Activated CD4-positive, alpha-beta T cell treated with anti-CD3 and anti-CD28 coated beads for 36 hours (primary cell): ENCODE data around the gene UGT1A7. TPM values are rescaled to one million over a fixed set of nuclear protein-coding genes. Genes with fewer than 3 reads are reported as not detected.

ENCODE experiments used
- ATAC-seq: fragments of 200-7000 bp; cut with Tn5 transposase; one replicate; pipeline ENCODE4 v1.10.0; 2021; ENCODE audit warnings: mild to moderate bottlenecking, moderate library complexity
- CTCF ChIA-PET: fragments of 350-600 bp; sonication (Branson Sonifier 250); formaldehyde crosslinking; loops from one replicate; lab custom pipeline; 2021; ENCODE audit warnings: antibody characterized with exemption; lab: Charles Lee
- POLR2A ChIA-PET: fragments of 350-600 bp; sonication (Branson Sonifier 250); formaldehyde crosslinking; loops from one replicate; lab custom pipeline; 2021; ENCODE audit warnings: antibody characterized with exemption, inconsistent platforms; lab: Charles Lee
- DNase-seq: peaks from one replicate; pipeline ENCODE4 v3.0.0-alpha.2; 2020
- H3K27ac Mint-ChIP-seq: one replicate; pipeline ENCODE4 v1.8.0; 2021; ENCODE audit warnings: mixed read lengths
- H3K27me3 Mint-ChIP-seq: one replicate; pipeline ENCODE4 v1.8.0; 2021; ENCODE audit warnings: mixed read lengths
- H3K36me3 Mint-ChIP-seq: one replicate; pipeline ENCODE4 v1.8.0; 2021; ENCODE audit warnings: low read depth, mixed read lengths
- H3K4me1 Mint-ChIP-seq: one replicate; pipeline ENCODE4 v1.8.0; 2021; ENCODE audit warnings: mixed read lengths
- H3K4me3 Mint-ChIP-seq: one replicate; pipeline ENCODE4 v1.8.0; 2021; ENCODE audit warnings: mild to moderate bottlenecking, moderate library complexity, mixed read lengths
- H3K9me3 Mint-ChIP-seq: one replicate; pipeline ENCODE4 v1.8.0; 2021; ENCODE audit warnings: low read depth, mixed read lengths
- intact Hi-C, 2 experiments: fragments of 100-400 bp; cut with DNase I in 1 of 2; cut with micrococcal nuclease in 1 of 2; formaldehyde crosslinking; loops; one replicate each; pipeline versions ENCODE4 v1.14.2 to v1.15.1; 2022 to 2024; cut with DNase I, micrococcal nuclease
- total RNA-seq, 2 experiments: library from RNA; stranded (reverse); gene quantifications; one replicate each; pipeline ENCODE4 v1.2.3, GENCODE V29; 2021

The UGT1A7 gene
- total RNA-seq, 2 experiments from 2014 or later, result not detected

GRCh38 chr2:233768076-233768475 lies 86.4 kb downstream of the UGT1A7 start:
- Mint-ChIP-seq H3K4me1 (no peaks in the 10 kb centered on the region), H3K9me3 (no peaks in the 10 kb centered on the region), H3K27ac (no peak overlapping the region), H3K27me3 (peaks cover 20% of the 10 kb centered on the region), H3K36me3 (no peaks in the 10 kb centered on the region), H3K4me3 (no peak overlapping the region)
- ATAC-seq, result no peak
- intact Hi-C loops, result no loop called here
- DNase-seq, result no peak
- ChIA-PET CTCF (no interaction called here), POLR2A (no interaction called here)

DNA sequence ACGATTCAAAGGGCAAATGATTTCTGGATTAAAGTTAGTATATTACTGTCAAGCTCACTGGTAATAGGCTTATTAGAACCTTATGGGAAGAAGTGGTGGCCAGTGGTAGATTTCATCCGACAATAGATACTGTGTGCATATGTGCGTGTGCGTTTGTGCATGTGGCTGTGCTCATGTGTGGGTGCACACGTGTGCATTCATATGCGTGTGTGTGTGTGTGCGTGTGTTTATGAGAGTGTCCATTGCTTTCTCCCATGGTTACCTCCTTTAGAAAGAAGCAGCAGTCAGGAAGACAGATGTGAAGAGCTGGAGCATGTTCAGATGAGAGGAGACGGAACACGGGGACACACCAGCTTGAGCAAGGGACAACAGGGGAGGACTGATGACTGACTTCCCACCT lies 87.6 kb downstream of the UGT1A7 start:
- DNase-seq (no peak), ATAC-seq (no peak)
- intact Hi-C loops, result no loop called here
- H3K27ac Mint-ChIP-seq, result no peak overlapping the region
- no peak overlapping the region for H3K4me3 Mint-ChIP-seq
- ChIA-PET CTCF (no interaction called here), POLR2A (no interaction called here)
- no peaks in the 10 kb centered on the region for H3K36me3 Mint-ChIP-seq
- H3K4me1 Mint-ChIP-seq, result no peaks in the 10 kb centered on the region
- no peaks in the 10 kb centered on the region for H3K9me3 Mint-ChIP-seq
- peaks cover 14% of the 10 kb centered on the region for H3K27me3 Mint-ChIP-seq

DNA sequence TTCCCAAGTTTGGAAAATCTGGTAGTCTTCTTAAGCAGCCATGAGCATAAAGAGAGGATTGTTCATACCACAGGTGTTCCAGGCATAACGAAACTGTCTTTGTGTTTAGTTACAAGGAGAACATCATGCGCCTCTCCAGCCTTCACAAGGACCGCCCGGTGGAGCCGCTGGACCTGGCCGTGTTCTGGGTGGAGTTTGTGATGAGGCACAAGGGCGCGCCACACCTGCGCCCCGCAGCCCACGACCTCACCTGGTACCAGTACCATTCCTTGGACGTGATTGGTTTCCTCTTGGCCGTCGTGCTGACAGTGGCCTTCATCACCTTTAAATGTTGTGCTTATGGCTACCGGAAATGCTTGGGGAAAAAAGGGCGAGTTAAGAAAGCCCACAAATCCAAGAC lies 90.5 kb downstream of the UGT1A7 start:
- ATAC-seq (no peak), DNase-seq (no peak)
- CTCF ChIA-PET, result no interaction called here
- intact Hi-C loops, result no loop called here
- no peak overlapping the region for H3K27ac Mint-ChIP-seq
- no peaks in the 10 kb centered on the region for H3K4me1 Mint-ChIP-seq
- no peaks in the 10 kb centered on the region for H3K36me3 Mint-ChIP-seq
- H3K27me3 Mint-ChIP-seq, result peaks cover 8% of the 10 kb centered on the region
- peaks cover 14% of the 10 kb centered on the region for H3K9me3 Mint-ChIP-seq
- POLR2A ChIA-PET, result no interaction called here
- H3K4me3 Mint-ChIP-seq, result no peak overlapping the region

DNA sequence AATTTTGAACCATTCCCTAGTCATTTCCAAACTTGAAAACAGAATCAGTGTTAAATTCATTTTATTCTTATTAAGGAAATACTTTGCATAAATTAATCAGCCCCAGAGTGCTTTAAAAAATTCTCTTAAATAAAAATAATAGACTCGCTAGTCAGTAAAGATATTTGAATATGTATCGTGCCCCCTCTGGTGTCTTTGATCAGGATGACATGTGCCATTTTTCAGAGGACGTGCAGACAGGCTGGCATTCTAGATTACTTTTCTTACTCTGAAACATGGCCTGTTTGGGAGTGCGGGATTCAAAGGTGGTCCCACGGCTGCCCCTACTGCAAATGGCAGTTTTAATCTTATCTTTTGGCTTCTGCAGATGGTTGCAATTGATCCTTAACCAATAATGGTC lies 90.9 kb downstream of the UGT1A7 start:
- H3K27me3 Mint-ChIP-seq, result peaks cover 9% of the 10 kb centered on the region
- no peak for ATAC-seq
- intact Hi-C loops, result no loop called here
- H3K9me3 Mint-ChIP-seq, result peaks cover 14% of the 10 kb centered on the region
- ChIA-PET POLR2A (no interaction called here), CTCF (no interaction called here)
- no peak overlapping the region for H3K4me3 Mint-ChIP-seq
- no peak for DNase-seq
- H3K4me1 Mint-ChIP-seq, result no peaks in the 10 kb centered on the region
- H3K27ac Mint-ChIP-seq, result no peak overlapping the region
- H3K36me3 Mint-ChIP-seq, result no peaks in the 10 kb centered on the region

DNA sequence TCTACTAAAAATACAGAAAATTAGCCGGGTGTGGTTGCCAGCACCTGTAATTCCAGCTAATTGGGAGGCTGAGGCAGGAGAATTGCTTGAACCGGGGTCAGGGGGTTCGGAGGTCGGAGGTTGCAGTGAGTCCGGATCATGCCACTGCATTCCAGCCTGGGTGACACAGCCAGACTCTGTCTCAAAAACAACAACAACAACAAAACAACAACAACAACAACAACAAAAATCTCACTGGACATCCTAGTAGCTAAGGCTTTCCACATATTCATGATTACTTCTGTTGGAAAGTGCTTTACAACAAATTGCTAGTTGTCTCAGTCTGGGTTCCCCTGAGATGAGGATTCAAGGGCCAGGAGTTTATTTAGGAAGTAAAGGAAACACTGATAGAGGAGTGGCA lies 92.2 kb downstream of the UGT1A7 start:
- Mint-ChIP-seq H3K36me3 (no peaks in the 10 kb centered on the region), H3K27me3 (peaks cover 12% of the 10 kb centered on the region), H3K4me3 (no peak overlapping the region), H3K4me1 (no peaks in the 10 kb centered on the region), H3K9me3 (peaks cover 14% of the 10 kb centered on the region), H3K27ac (no peak overlapping the region)
- POLR2A ChIA-PET, result no interaction called here
- ATAC-seq (no peak), DNase-seq (no peak)
- CTCF ChIA-PET, result interaction anchor here (0.5 kb wide), 1 partner anchor 1293 kb away, joined by 3 read pairs; no protein-coding TSS in a partner anchor
- intact Hi-C loops, result no loop called here

- POLR2A ChIA-PET, result no interaction called here
- H3K4me1 Mint-ChIP-seq, result no peaks in the 10 kb centered on the region
- CTCF ChIA-PET, result interaction anchor here (0.6 kb wide), 1 partner anchor 1254 kb away, joined by 3 read pairs; no protein-coding TSS in a partner anchor
Observed at GRCh38 chr2:233775414-233775813, 93.7 kb downstream of the UGT1A7 start.

GRCh38 chr2:233778030-233778429 lies 96.3 kb downstream of the UGT1A7 start, which contains the start of gene MROH2A:
MROH2A (plus strand) TSS chr2:233778330; CDS start chr2:233779359, 1,029 bp downstream.
- DNase-seq (no peak), ATAC-seq (no peak)
- peaks cover 16% of the 10 kb centered on the region for H3K27me3 Mint-ChIP-seq
- ChIA-PET CTCF (no interaction called here), POLR2A (no interaction called here)
- no peak within 1 kb of the TSS for H3K4me3 Mint-ChIP-seq
- H3K27ac Mint-ChIP-seq, result no peak within 1 kb of the TSS
- H3K4me1 Mint-ChIP-seq, result no peaks in the 10 kb centered on the region
- intact Hi-C loops, result no loop called here
- peaks cover 14% of the 10 kb centered on the region for H3K9me3 Mint-ChIP-seq
- no peaks in the 10 kb centered on the region for H3K36me3 Mint-ChIP-seq

More at GRCh38 chr2:233775414-233775813, 93.7 kb downstream of the UGT1A7 start:
- Mint-ChIP-seq H3K36me3 (no peaks in the 10 kb centered on the region), H3K4me3 (no peak overlapping the region), H3K27ac (no peak overlapping the region), H3K27me3 (peaks cover 9% of the 10 kb centered on the region), H3K9me3 (peaks cover 14% of the 10 kb centered on the region)
- ATAC-seq (no peak), DNase-seq (no peak)
- intact Hi-C loops, result no loop called here

DNA sequence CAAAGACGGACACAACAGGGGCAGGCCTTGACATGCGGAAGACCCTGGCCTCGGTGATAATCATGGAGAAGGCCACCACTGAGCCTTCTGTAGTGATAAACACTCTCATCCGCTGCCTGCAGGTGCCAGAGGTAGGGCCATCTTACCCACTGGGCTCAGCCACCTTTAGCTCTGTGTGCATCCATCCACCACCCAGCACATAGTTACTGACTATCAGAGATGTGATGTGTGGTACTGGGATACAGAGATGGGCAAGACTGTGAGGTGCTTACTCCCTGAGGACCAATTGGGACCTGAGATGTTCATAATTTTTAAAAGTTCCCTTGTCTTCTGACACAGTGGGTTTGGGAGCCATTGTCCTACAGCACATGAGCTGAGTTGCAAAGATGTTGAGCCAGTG lies 98.0 kb downstream of the UGT1A7 start:
- Mint-ChIP-seq H3K36me3 (no peaks in the 10 kb centered on the region), H3K4me1 (no peaks in the 10 kb centered on the region), H3K9me3 (peaks cover 14% of the 10 kb centered on the region), H3K27ac (no peak overlapping the region), H3K27me3 (peaks cover 20% of the 10 kb centered on the region), H3K4me3 (no peak overlapping the region)
- no peak for ATAC-seq
- DNase-seq, result no peak
- intact Hi-C loops, result no loop called here
- ChIA-PET CTCF (interaction anchor here (0.7 kb wide), 1 partner anchor 722 kb away, joined by 3 read pairs; no protein-coding TSS in a partner anchor), POLR2A (interaction anchor here (0.6 kb wide), 1 partner anchor 295 kb away, joined by 5 read pairs; no protein-coding TSS in a partner anchor)

DNA sequence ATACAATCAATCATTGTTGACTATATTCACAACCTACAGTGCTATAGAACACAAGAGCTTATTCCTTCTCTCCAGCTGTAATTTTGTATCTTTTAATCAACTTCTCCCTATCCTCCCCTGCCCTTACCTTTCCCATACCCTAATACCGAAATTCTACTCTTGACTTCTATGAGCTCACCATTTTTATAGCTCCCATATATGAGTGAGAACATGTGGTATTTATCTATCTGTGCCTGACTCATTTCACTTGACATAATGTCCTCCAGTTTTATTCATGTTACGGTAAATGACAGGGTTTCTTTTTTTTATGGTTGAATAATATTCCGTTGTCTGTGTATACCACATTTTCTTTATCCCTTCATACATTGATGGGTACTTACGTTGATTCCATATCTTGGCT lies 99.1 kb downstream of the UGT1A7 start:
- ChIA-PET CTCF (no interaction called here), POLR2A (no interaction called here)
- no peaks in the 10 kb centered on the region for H3K4me1 Mint-ChIP-seq
- H3K9me3 Mint-ChIP-seq, result peaks cover 9% of the 10 kb centered on the region
- no peak overlapping the region for H3K4me3 Mint-ChIP-seq
- no peaks in the 10 kb centered on the region for H3K36me3 Mint-ChIP-seq
- DNase-seq (no peak), ATAC-seq (no peak)
- peaks cover 18% of the 10 kb centered on the region for H3K27me3 Mint-ChIP-seq
- intact Hi-C loops, result no loop called here
- H3K27ac Mint-ChIP-seq, result no peak overlapping the region

DNA sequence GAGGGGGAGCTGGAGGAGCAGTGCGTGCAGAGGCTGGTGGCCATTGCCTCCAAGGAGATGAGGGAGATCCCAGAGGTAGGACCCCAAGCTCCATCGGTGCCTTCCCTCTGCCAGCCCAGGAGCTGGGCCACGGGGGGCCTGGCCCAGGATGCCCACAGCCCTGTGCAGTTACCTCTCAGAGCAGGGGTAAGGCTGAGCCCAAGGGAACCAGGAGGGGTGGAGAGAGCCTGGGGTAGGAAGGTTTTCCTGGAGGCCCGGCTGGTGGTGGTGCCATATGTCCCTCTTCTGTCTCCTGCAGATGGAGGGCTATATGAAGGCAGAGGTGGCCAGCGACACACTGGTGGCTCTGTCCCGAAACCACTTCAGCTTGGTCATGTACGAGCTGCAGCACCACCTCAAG lies 107.9 kb downstream of the UGT1A7 start:
- ChIA-PET POLR2A (no interaction called here), CTCF (no interaction called here)
- ATAC-seq (no peak), DNase-seq (no peak)
- Mint-ChIP-seq H3K27ac (no peak overlapping the region), H3K36me3 (no peaks in the 10 kb centered on the region), H3K4me1 (no peaks in the 10 kb centered on the region), H3K9me3 (peaks cover 5% of the 10 kb centered on the region), H3K27me3 (peaks cover 6% of the 10 kb centered on the region), H3K4me3 (no peak overlapping the region)
- intact Hi-C loops, result no loop called here

DNA sequence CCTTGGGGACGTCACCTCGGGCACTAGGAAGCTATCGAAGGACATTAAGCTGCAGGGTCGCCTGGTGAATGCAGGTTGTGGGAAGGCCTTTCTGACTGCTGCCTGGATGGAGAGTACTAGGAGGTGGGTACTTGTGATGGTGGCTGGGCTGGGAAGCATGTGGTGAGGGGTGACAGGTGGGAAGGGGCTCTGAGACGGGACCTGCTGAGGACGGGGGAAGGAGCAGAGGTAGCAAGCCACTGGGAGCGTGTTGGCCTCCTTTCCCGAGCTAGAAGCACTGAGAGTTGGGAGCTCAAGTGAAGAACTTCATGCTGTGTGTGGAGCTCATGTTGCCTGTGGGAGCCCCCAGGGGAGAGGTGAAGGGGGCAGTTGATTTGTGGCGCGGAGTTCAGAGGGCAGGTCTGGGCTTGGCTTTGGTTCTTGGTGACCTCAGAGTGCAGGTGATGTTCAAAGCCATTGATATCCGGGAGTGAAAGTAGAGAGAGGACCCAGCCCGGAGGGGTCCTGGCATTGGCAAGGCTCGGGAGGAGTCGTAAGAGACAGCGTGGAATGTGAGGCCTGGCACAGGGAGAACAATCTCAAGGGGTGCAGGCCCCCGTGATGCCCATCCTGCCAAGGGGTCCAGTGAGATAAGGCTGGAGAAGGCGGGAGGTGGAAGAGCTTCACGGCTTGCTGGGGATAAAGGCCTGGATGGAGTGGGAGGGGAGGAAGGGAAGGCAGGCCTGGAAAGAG lies 109.6 kb downstream of the UGT1A7 start:
- ChIA-PET POLR2A (no interaction called here), CTCF (no interaction called here)
- intact Hi-C loops, result no loop called here
- Mint-ChIP-seq H3K27ac (no peak overlapping the region), H3K27me3 (peaks cover 2% of the 10 kb centered on the region), H3K4me1 (no peaks in the 10 kb centered on the region), H3K4me3 (no peak overlapping the region), H3K9me3 (peaks cover 2% of the 10 kb centered on the region), H3K36me3 (no peaks in the 10 kb centered on the region)
- DNase-seq, result no peak
- ATAC-seq, result no peak

DNA sequence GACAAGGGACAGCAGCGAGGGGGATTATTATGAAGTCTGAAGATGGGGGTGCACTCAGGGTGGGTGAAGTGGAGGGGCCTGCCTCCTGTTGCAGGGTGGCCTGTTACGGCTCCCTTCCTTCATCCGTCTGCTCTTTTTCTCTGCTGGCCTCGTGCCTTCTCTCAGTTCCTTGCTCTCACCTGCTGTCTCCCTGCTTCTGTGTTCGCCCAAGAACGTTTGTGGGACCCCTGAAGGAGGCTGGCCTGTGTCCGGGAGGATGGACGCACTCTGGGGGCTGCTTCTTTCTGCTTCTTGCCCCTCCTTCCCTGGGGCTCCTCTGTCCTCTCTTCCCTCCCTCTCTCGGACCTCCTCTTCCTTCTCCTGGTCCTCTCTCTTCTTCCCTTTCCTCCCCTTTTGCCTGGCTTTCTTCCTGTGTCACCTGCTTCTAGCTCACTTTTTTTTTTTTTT lies 110.2 kb downstream of the UGT1A7 start:
- no peaks in the 10 kb centered on the region for H3K36me3 Mint-ChIP-seq
- no peak overlapping the region for H3K27ac Mint-ChIP-seq
- no peaks in the 10 kb centered on the region for H3K9me3 Mint-ChIP-seq
- DNase-seq (no peak), ATAC-seq (no peak)
- CTCF ChIA-PET, result no interaction called here
- POLR2A ChIA-PET, result no interaction called here
- intact Hi-C loops, result no loop called here
- H3K4me1 Mint-ChIP-seq, result no peaks in the 10 kb centered on the region
- no peaks in the 10 kb centered on the region for H3K27me3 Mint-ChIP-seq
- H3K4me3 Mint-ChIP-seq, result no peak overlapping the region
